ENCODE measurements around the gene DMRTC1B.
"Not testable (repeated sequence)": the region's sequence is repeated elsewhere in the genome, so short reads cannot be mapped to it uniquely, and the experiment has no call there.

DNA sequence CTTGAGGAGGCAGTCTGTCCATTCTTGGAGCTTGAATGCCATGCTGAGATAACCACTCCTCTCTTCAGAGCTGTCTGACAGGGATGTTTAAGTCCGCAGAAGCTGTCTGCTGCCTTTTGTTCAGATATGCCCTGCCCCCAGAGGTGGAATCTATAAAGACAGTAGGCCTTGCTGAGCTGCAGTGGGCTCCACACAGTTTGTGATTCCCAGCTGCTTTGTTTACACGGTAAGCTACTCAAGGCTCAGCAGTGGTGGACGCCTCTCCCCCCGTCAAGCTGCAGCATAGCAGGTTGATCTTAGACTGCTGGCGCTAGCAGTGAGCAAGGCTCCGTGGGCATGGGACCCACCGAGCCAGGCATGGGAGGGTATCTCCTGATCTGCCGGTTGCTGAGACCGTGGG, 16.2 kb upstream of the DMRTC1B start:
- not testable (repeated sequence) for TF ChIP-seq CTCF (conservative IDR thresholded peaks at IDR 0.05; ENCODE audit: low read depth in 2 of 2); CREB1 (CRISPR knock-in tag; IDR thresholded peaks at IDR 0.05; ENCODE audit: low read depth); EZH2phosphoT487 (IDR thresholded peaks at IDR 0.05; ENCODE audit: unreplicated experiment); EZH2 (IDR thresholded peaks at IDR 0.05; ENCODE audit: low read depth, unreplicated experiment)
- TF ChIP-seq, protein P1, sequence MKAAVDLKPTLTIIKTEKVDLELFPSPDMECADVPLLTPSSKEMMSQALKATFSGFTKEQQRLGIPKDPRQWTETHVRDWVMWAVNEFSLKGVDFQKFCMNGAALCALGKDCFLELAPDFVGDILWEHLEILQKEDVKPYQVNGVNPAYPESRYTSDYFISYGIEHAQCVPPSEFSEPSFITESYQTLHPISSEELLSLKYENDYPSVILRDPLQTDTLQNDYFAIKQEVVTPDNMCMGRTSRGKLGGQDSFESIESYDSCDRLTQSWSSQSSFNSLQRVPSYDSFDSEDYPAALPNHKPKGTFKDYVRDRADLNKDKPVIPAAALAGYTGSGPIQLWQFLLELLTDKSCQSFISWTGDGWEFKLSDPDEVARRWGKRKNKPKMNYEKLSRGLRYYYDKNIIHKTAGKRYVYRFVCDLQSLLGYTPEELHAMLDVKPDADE (IDR thresholded peaks at IDR 0.05): not testable (repeated sequence)
- TF ChIP-seq, protein P2, sequence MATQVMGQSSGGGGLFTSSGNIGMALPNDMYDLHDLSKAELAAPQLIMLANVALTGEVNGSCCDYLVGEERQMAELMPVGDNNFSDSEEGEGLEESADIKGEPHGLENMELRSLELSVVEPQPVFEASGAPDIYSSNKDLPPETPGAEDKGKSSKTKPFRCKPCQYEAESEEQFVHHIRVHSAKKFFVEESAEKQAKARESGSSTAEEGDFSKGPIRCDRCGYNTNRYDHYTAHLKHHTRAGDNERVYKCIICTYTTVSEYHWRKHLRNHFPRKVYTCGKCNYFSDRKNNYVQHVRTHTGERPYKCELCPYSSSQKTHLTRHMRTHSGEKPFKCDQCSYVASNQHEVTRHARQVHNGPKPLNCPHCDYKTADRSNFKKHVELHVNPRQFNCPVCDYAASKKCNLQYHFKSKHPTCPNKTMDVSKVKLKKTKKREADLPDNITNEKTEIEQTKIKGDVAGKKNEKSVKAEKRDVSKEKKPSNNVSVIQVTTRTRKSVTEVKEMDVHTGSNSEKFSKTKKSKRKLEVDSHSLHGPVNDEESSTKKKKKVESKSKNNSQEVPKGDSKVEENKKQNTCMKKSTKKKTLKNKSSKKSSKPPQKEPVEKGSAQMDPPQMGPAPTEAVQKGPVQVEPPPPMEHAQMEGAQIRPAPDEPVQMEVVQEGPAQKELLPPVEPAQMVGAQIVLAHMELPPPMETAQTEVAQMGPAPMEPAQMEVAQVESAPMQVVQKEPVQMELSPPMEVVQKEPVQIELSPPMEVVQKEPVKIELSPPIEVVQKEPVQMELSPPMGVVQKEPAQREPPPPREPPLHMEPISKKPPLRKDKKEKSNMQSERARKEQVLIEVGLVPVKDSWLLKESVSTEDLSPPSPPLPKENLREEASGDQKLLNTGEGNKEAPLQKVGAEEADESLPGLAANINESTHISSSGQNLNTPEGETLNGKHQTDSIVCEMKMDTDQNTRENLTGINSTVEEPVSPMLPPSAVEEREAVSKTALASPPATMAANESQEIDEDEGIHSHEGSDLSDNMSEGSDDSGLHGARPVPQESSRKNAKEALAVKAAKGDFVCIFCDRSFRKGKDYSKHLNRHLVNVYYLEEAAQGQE (IDR thresholded peaks at IDR 0.05; ENCODE audit: unreplicated experiment): not testable (repeated sequence)
